K562 (cell line): ENCODE data around the gene PLEK2. TPM values are rescaled to one million over a fixed set of nuclear protein-coding genes. Genes with fewer than 3 reads are reported as not detected.

Experiments
- ARID1B ChIP-seq: fragments of 450-650 bp; IDR thresholded peaks from 2 replicates; pipeline ENCODE4 v1.6.1; 2016; ENCODE audit warnings: antibody characterized with exemption, mild to moderate bottlenecking, inconsistent platforms
- BCL6 ChIP-seq: fragments of 250-450 bp; sonication (Bioruptor Pico); IDR thresholded peaks from 2 replicates; pipeline ENCODE4 v1.4.0; 2020
- CEBPZ ChIP-seq: fragments of 150-350 bp; IDR thresholded peaks from 2 replicates; pipeline ENCODE4 v1.6.1; 2014; ENCODE audit warnings: low read depth, mild to moderate bottlenecking, low read length, borderline replicate concordance
- EGR1 ChIP-seq: fragments of 450-650 bp; conservative IDR thresholded peaks from 2 replicates; pipeline ENCODE4 v1.6.1; 2017; ENCODE audit warnings: mild to moderate bottlenecking
- ETV1 ChIP-seq: fragments of 450-650 bp; conservative IDR thresholded peaks from 2 replicates; pipeline ENCODE4 v1.6.1; 2016; ENCODE audit warnings: missing genetic modification characterization, control low read depth, low read depth, missing compliant biosample characterization
- FOXK2 ChIP-seq, 2 experiments: fragments of 450-650 bp; IDR thresholded peaks in 1 of 2; conservative IDR thresholded peaks in 1 of 2; 2 replicates each; pipeline ENCODE4 v1.6.1; 2016; ENCODE audit warnings: low read depth in 2 of 2, mild to moderate bottlenecking in 1 of 2
- GATAD2A ChIP-seq: fragments of 450-650 bp; IDR thresholded peaks from 2 replicates; pipeline ENCODE4 v1.6.1; 2017
- ID3 ChIP-seq, 2 experiments: fragments of 250-450 bp in 1 of 2; fragments of 450-650 bp in 1 of 2; sonication (Bioruptor Pico) in 1 of 2; IDR thresholded peaks; 2 replicates each; pipeline versions ENCODE4 v1.6.1 to v1.8.0; 2016 to 2021; ENCODE audit warnings: mild to moderate bottlenecking in 2 of 2, moderate library complexity in 2 of 2, missing compliant biosample characterization in 1 of 2, missing genetic modification characterization in 1 of 2
- KDM2B ChIP-seq: fragments of 250-450 bp; sonication (Bioruptor Pico); IDR thresholded peaks from 2 replicates; pipeline ENCODE4 v1.8.0; 2021; ENCODE audit warnings: mild to moderate bottlenecking, moderate library complexity
- MAZ ChIP-seq, 2 experiments: fragments of 450-650 bp in 1 of 2; sonication (generic) in 1 of 2; formaldehyde crosslinking; IDR thresholded peaks in 1 of 2; conservative IDR thresholded peaks in 1 of 2; 2 replicates each; pipeline versions ENCODE4 v1.4.0 to v1.5.0; 2020; ENCODE audit warnings: mild to moderate bottlenecking in 1 of 2, missing genetic modification reagents in 1 of 2
- MTA3 ChIP-seq: fragments of 450-650 bp; formaldehyde crosslinking; IDR thresholded peaks from 2 replicates; pipeline ENCODE4 v1.6.1; 2017; ENCODE audit warnings: mild to moderate bottlenecking, borderline replicate concordance
- NCOA2 ChIP-seq, 2 experiments: fragments of 450-650 bp; IDR thresholded peaks; 2 replicates each; pipeline ENCODE4 v1.6.1; 2018; ENCODE audit warnings: mild to moderate bottlenecking in 2 of 2, moderate library complexity in 1 of 2; ENCODE audit not compliant: partially characterized antibody in 2 of 2
- NELFE ChIP-seq: IDR thresholded peaks from 2 replicates; pipeline ENCODE4 v1.6.1; 2011; ENCODE audit warnings: mild to moderate bottlenecking; ENCODE audit not compliant: insufficient read depth, insufficient read length
- SMARCA4 ChIP-seq: fragments of 450-650 bp; IDR thresholded peaks from 2 replicates; pipeline ENCODE4 v1.6.1; 2016
- SREBF2 ChIP-seq: sonication (generic); formaldehyde crosslinking; IDR thresholded peaks from 2 replicates; pipeline ENCODE4 v1.4.0; 2020; ENCODE audit warnings: mild to moderate bottlenecking, missing genetic modification reagents
- STAG1 ChIP-seq: sonication (generic); formaldehyde crosslinking; IDR thresholded peaks from 2 replicates; pipeline ENCODE4 v1.5.0; 2020; ENCODE audit warnings: missing genetic modification reagents, borderline replicate concordance
- TEAD2 ChIP-seq: fragments of 450-650 bp; IDR thresholded peaks from 2 replicates; pipeline ENCODE4 v1.6.1; 2016; ENCODE audit warnings: missing genetic modification characterization, control low read depth, missing compliant biosample characterization
- ZBTB1 ChIP-seq: sonication (generic); formaldehyde crosslinking; IDR thresholded peaks from 2 replicates; pipeline ENCODE4 v1.8.1; 2023; ENCODE audit warnings: missing genetic modification reagents, low read depth, mild to moderate bottlenecking, borderline replicate concordance
- ZNF24 ChIP-seq: fragments of 450-650 bp; IDR thresholded peaks from 2 replicates; pipeline ENCODE4 v1.6.1; 2016
- ZNF592 ChIP-seq: fragments of 450-650 bp; IDR thresholded peaks from 2 replicates; pipeline ENCODE4 v1.6.1; 2017; ENCODE audit warnings: antibody characterized with exemption, mild to moderate bottlenecking
- ZNF695 ChIP-seq: fragments of 450-650 bp; formaldehyde crosslinking; IDR thresholded peaks from 2 replicates; pipeline ENCODE4 v1.4.0; 2020; ENCODE audit warnings: mild to moderate bottlenecking, moderate library complexity
- polyA plus RNA-seq, 8 experiments: library from polyadenylated mRNA; depleted of rRNA in 4 of 8; stranded (reverse) in 5 of 8; unstranded in 3 of 8; fragments of >200 nt; fragmentation: Nextera tagmentation in 2 of 8; fragmentation: Illumina TruSeq in 1 of 8; extraction: Ambion mirVana in 2 of 8; extraction: Trizol in 1 of 8; gene quantifications; 2 replicates each; pipeline versions ENCODE4 v1.2.1 to v1.2.3, GENCODE V29; 2011 to 2014; ENCODE audit warnings: inconsistent platforms in 1 of 8, missing spikeins in 1 of 8
- total RNA-seq, 7 experiments: library from RNA; depleted of rRNA in 6 of 7; stranded (reverse); fragments of >200 nt in 6 of 7; fragmentation: Illumina TruSeq in 2 of 7; extraction: Trizol in 2 of 7; gene quantifications; 2 replicates each; pipeline versions ENCODE4 v1.2.1 to v1.2.3, GENCODE V29; 2011 to 2021; ENCODE audit warnings: low replicate concordance in 1 of 7

PLEK2 gene
- total and polyA plus RNA-seq, 9 of the 15 experiments (the other 6 are each of a cell fraction or from before 2014, with no cell fraction given) = not detected

GRCh38 chr14:67426983-67427606 is 15.1 kb upstream of the PLEK2 start (continued):
- TF ChIP-seq ZBTB1 (no peak), ETV1 (tag) (no peak), ZNF592 (no peak), STAG1 (no peak), ARID1B (peak; percentile 36; the same call in 1 of the 2 replicates), EGR1 (peak; percentile 63), SREBF2 (CRISPR knock-in tag) (no peak), KDM2B (no peak), NCOA2 (IDR thresholded peaks at IDR 0.05; ENCODE audit: partially characterized antibody in 2 of 2) (no peak), ID3 (CRISPR knock-in tag; IDR thresholded peaks at IDR 0.05) (no peak), ID3 (tag; IDR thresholded peaks at IDR 0.05) (no peak), TEAD2 (tag) (no peak), MTA3 (no peak), ZNF695 (CRISPR knock-in tag) (no peak), FOXK2 (conservative IDR thresholded peaks at IDR 0.05 in 1 of 2, IDR thresholded peaks at IDR 0.05 in 1 of 2; ENCODE audit: low read depth in 2 of 2) (no peak), GATAD2A (no peak), NELFE (no peak), MAZ (CRISPR knock-in tag; conservative IDR thresholded peaks at IDR 0.05 in 1 of 2, IDR thresholded peaks at IDR 0.05 in 1 of 2) (0 out of 4 replicates have a peak, but pooled peaks of 1 of the 2 experiments have one; percentile 23), BCL6 (CRISPR knock-in tag) (no peak), SMARCA4 (0 out of 2 replicates have a peak, but pooled peaks have one; percentile 22), CEBPZ (no peak), ZNF24 (no peak)
